HG03060 (cell line): ENCODE results near the gene GPR17.

ENCODE experiments used
- ATAC-seq: cut with Tn5 transposase; IDR thresholded peaks from one replicate; pipeline ENCODE4 v1.9.1; 2021; ENCODE audit warnings: low read depth, moderate number of reproducible peaks; ENCODE audit not compliant: unreplicated experiment

GPR17 gene

GRCh38 chr2:127627740-127628571 lies 18.0 kb upstream of the GPR17 start:
- ATAC-seq, result no peak

- ATAC-seq, result no peak
Measured at GRCh38 chr2:127628767-127629614, 17.0 kb upstream of the GPR17 start.

GRCh38 chr2:127629637-127630036 lies 16.3 kb upstream of the GPR17 start:
- no peak for ATAC-seq

- ATAC-seq, result no peak
Measured at GRCh38 chr2:127630096-127630863, 15.7 kb upstream of the GPR17 start.

- ATAC-seq, result no peak
Measured at GRCh38 chr2:127630864-127631540, 15.0 kb upstream of the GPR17 start.

GRCh38 chr2:127631541-127631996 lies 14.4 kb upstream of the GPR17 start:
- no peak for ATAC-seq

- no peak for ATAC-seq
Measured at GRCh38 chr2:127631997-127632581, 13.9 kb upstream of the GPR17 start.

- no peak for ATAC-seq
Measured at GRCh38 chr2:127632592-127633489, 13.1 kb upstream of the GPR17 start.

GRCh38 chr2:127633556-127634065 lies 12.3 kb upstream of the GPR17 start:
- ATAC-seq, result no peak

- no peak for ATAC-seq
Measured at GRCh38 chr2:127634066-127634617, 11.8 kb upstream of the GPR17 start.

GRCh38 chr2:127634626-127635379 lies 11.2 kb upstream of the GPR17 start:
- ATAC-seq, result no peak

GRCh38 chr2:127635380-127636237 lies 10.3 kb upstream of the GPR17 start:
- ATAC-seq, result no peak

GRCh38 chr2:127636248-127637235 lies 9.4 kb upstream of the GPR17 start:
- no peak for ATAC-seq

- no peak for ATAC-seq
Measured at GRCh38 chr2:127637236-127637630, 8.7 kb upstream of the GPR17 start.

- ATAC-seq, result no peak
Measured at GRCh38 chr2:127637725-127638252, 8.2 kb upstream of the GPR17 start.
